Measurements from ENCODE around the gene MIB2.

Gene MIB2

DNA sequence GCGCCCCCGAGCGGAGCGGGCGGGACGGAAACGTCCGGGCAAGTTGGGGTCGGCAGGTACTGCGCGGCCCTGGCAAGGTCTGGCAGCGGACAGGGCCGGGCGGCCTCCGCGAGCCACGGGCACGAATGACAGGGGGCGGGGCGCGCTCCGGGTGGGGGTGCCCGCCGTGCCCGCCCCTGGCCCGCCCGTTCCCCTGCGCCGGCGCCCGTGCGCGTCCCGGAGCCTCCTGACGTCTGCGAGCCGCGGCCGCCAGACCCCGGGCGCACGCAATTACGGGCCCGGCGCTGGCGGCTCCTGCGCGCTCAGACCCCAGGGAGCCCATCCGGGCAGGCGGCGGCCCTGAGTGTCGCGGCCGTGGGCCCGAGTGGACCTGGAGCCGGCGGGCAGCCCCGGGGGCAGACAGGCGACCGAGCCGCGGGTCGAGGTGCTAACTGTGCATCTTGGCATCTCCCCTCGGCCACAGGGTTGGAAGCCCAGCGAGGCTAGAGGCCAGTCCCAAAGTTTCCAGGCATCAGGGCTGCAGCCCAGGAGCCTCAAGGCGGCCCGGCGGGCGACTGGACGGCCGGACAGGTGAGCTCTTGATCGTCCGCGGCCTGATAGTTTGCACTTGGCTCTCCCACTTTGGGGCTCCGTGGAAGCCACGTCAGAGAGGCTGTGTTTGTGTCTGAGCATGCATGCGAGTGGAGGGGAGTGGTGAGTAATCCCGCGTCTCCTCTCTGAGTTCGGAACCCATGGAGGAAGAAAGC, 918 bp downstream of the MIB2 start:
- peak; percentile 59 for DNase-seq

DNA sequence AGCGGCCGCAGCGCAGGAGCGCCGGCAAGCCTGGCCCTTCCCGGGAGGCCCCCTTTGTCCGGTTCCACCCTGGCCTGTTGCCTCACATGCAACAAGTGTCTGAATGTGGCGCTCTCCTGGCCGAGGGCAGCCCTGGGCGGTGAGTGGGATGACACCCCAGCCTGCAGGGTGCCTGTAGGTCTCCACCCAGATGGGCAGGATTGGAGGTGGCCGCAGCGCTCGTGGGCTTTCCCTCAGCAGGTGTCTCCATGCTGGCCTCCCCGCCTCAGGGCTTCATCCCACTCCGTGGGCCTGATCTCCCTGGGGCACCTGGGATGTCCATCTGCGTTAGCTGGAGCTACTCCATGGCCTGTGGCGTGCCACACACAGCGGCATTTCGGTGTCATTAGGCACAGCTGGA, 1.5 kb downstream of the MIB2 start:
- no peak for DNase-seq

DNA sequence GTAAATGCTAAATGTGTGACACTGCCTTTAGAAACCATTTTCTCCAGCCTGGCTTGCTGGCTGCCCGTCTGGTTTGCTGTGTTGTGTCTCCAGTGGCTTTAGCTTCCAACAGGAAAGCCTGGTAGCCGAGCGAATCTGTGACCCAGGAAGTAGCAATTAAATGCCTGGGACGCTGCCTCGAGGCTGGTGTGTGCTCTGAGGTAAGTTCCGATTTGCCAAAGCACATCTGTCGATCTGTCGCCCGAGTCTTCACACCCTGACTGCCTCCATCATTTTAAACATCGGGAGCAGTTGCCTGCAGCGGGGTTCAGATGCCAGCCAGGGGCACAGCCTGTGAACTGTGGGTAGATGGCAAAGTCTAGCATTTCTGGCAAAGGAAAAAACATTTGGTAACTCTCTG, 2.2 kb downstream of the MIB2 start:
- DNase-seq, result no peak

DNA sequence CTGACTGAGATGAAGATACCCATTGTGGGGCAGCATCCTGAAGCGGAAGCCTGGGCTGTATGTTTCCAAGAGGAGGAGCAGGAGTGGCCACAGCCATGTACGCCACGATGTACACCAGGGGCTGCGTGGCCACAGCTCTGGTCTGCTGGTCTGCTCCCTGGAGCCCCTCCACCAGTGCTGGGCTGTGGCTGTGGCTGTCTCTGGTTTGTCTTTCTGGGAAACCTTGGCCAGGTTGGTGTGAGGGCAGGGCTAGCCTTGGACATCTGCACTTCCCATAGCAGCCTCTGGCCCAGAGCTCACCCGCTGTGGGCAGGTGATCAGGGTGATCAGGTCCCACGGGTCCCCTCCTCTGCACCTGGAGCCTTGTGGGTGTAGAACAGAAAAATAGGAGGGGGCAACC, 2.6 kb downstream of the MIB2 start:
- no peak for DNase-seq

DNA sequence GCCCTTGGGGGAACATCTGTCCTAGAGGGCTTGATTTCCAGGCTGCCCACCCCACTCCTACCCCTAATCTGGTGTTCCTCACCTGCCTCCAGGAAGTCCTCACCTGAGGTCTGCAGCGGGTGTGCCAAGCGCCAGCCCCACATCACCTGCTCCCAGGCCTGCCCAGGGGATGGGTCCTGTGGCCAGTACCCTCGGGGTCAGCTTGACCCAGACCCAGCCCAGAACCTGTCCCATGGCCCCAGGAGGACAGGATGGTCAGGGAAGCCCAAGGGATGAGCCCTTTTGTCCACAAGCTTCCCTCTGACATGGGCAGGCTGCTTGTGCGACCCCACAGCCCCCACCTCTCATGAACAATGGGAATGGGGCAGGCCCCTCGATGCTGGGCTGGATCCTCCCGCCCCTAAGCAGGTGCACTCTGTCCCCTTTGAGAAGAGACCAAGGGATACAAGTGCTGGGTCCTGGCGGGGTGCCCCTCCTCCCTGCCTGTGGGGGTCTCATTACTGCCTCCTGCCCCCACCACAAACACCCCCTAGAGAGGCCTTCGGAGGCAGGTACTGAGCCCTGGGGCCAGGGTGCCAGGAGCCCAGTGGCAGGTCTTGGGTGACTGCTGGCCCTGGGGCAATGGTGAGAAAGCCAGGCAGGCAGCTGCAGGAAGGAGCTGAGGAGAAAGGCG, 3.2 kb downstream of the MIB2 start:
- DNase-seq, result no peak

DNA sequence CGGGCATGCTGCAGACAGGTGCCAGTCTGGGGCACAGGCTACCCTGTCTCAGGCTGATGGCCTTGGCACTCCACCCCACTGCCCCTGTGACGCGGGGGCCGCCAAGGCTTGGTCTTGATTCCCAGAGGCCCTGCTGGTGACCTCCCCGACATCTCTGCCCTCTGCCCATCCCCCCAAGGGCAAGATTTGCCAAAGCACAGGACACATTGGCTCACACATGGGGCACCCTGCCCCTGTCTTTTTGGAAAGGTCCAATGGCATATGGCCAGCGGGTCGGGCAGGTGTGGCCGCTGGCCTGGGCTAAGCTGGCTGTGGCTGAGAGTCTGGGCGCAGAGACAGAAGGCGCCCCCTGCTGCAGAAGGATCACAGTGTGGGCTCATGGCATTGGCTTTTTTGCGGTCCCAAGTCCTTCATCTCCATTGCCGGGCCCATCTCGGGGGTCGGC, 4.6 kb downstream of the MIB2 start:
- DNase-seq, result peak; percentile 60

DNA sequence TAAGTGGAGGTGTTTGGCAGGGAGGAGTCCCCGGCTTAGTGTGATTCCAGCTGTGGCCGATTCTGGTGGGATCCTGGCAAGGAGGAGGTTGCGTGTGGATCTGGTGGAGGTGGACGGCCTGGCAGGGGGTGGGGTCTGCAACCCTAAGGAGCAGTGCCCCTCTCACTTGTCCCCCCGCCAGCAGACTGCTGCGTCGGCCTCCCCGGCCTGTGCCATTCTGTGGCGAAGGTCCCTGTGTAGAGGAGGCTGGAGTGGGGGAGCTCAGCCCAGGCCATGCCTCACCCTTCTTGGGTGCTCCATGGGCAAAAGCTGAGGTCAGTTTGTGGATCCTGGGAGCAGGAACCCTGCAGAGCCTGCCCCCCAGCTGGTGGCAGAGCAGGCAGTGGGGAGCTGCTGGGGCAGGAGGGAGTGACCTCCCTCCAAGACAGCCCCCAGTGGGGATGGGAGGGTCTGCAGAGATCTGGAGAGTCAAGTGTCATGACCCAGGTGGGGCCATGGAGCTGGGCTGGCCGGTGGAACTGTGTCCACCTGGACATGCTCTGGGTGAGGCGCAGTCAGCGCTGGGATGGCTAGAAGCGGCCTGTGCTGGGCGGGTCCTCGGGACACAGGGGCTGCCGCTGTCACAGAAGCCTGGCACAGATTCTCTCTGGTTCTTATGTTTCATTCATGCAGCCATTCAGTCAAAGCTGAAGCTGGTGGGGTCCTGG, 5.3 kb downstream of the MIB2 start:
- DNase-seq, result no peak

DNA sequence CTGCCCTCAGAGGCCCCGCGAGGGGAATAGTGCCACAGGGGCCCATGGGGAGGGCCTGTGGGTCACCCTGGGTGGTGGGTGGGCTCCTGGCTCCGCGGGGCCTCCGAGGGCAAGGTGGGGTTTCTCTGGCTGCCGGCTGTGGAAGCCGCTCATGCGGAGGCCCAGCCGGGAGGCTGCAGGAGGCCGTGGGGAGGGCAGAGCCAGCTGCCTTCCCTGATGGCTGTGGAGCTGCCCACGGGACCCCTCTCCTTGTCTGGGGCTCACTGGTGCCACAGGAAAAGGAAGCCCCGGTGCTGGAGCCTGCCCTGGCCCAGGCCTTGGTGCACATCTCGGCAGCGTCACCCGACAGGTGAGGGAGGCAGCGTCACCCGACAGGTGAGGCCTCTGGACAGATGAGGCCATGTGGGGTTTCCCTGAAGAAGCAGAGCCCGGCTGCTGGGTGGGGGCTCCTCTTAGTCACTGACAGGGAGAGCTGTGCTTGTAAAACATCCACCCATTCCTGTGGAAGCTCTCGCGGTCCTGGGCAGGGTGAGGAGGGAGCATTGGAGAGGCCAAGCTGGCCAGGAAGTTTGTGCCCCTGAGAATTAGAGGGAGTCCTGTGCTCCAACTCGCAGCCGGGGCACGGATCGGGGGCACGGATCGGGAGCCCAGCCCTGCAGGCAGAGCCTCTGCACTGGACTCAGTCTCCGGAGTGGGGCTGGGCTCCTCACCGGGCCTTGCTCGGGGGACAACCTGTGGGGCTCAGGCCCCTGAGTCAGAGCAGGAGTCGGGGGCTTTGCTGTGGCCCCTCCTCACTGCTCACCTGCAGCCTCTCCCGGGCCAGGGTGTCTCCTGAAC, 6.1 kb downstream of the MIB2 start:
- no peak for DNase-seq

DNA sequence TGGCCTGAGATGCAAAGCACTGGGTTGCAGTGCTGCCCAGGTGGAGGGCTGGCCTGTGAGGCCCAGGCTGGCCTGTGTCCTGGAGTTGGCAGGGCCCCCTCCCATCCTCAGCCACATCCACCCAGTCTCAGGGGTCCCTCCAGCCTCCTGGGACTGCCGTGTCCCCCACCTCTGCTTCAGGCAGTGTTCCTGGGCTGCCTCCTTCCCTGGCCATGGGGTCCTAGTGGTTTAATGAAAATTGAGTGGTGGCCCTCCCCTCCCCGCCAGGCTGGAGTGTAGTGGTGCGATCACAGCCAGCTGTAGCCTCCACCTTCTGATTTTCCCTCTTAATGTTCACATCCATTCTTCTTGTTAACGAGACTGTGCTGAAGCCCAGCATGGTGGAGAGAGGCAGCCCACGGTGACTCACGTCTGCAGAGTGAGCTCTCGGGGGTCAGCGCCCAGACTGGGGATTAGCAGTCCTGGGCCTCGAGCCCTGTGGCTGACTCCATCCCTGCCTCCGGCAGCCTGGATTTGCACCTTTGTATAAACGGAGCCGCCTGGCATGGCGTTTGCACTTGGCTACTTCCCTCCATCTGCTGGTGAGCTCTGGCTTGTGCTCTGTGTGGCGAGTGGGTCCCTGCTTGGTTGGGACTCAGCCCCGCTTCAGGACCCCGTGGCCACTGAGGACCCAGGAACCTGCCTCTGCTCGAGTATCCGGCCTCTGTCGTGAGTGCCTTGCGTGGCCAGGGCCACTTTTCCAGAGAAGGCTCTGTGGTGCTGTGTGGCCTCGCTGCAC, 6.9 kb downstream of the MIB2 start:
- no peak for DNase-seq

DNA sequence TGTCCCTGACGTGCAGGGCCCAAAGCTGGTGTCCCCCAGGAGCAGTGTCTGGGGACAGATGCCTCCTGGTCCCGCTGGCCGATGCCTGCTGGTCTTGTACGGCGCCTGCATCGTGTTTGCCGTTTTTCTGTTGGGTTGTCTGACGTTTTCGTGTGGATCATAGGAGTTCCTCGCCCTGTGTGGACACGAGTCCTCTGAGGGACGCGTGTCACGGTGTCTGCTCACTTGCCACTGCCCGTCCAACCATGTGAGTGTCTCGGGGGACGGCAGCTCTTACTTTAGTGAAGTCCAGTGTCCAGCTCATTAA, 7.4 kb downstream of the MIB2 start:
- no peak for DNase-seq

DNA sequence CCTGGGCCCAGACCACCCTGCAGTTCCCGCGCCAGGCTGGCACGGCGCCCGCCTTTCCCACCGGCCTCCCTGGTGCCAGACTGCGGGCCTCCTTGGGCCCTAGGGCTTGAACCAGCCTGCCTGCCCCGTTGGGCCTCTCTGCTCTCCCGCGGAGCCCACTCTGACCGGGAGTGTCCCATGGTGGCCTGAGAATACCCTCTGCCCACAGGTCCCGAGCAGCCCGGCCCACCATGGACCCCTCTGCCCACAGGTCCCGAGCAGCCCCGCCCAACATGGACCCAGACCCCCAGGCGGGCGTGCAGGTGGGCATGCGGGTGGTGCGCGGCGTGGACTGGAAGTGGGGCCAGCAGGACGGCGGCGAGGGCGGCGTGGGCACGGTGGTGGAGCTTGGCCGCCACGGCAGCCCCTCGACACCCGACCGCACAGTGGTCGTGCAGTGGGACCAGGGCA, 7.9 kb downstream of the MIB2 start:
- no peak for DNase-seq

DNA sequence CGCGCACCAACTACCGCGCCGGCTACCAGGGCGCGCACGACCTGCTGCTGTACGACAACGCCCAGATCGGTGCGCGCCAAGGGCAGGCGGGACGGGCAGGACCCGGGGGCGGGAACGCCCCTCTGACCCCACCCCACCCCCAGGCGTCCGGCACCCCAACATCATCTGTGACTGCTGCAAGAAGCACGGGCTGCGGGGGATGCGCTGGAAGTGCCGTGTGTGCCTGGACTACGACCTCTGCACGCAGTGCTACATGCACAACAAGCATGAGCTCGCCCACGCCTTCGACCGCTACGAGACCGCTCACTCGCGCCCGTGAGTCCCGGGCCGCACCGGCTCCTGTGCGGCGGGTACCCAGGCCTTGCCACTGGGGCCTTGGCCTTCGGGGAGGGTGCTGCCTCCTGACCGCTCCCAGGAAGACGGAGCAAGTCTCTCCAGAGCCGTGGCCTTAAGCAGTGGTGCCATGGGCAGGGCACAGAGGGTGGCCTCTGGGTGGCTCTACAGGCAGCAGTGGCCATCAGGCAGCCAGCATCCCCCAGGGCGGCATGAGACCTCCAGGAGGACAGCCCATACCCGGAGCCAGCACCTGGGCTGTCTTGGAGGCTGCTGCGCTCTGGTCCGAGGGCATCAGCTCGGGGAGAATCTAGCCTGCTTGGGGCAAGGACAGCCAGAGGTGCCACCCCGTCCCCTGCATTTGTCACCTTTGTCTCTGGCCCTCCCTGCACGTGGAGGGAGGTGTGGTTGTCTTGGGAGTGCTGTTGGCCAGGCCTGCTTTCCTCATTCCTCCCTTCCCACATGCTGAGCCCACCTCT, 8.5 kb downstream of the MIB2 start:
- DNase-seq, result no peak

DNA sequence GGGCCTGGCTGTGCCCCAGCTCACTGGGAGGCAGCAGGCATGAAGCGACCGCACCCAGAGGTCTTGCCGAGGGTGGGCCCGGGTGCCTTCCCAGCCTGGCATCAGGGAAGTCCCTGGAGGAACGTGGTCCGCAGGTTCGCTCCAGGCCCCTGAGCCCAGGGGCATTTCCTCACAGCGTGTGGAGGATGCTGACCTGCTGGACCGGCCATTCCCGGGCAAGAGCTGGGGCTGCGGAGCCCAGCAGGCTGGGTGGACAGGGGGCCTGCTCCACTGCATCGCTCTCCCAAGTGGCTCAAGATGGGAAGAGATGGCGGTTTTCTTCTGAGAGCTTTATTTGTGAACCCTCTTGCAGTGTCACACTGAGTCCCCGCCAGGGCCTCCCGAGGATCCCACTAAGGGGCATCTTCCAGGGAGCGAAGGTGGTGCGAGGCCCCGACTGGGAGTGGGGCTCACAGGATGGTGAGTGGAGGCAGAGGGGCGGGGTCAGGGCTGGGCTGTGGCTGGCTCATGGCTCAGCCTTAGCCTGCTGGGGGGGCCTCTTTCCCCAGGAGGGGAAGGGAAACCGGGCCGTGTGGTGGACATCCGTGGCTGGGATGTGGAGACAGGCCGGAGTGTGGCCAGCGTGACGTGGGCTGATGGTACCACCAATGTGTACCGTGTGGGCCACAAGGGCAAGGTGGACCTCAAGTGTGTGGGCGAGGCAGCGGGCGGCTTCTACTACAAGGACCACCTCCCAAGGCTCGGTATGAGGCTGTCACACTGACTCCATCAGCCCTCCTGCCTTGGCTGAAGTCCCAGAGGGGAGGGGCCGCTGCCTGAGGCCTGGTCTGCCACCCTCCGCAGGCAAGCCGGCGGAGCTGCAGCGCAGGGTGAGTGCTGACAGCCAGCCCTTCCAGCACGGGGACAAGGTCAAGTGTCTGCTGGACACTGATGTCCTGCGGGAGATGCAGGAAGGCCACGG, 9.4 kb downstream of the MIB2 start:
- DNase-seq, result peak; percentile 51

DNA sequence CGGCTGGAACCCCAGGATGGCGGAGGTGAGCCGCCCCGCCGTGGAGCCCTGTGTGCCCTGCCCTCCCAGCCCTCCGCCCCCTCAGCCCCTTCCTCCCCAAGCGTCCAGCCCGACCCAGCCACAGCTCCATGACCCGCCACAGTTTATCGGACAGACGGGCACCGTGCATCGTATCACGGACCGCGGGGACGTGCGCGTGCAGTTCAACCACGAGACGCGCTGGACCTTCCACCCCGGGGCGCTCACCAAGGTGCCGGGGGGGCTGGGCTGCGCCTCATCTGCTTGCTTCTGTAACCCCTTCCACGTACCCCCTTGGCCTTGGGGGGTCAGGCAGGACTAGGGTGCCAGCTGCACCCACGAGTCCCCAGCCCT, 10.1 kb downstream of the MIB2 start:
- DNase-seq, result no peak

DNA sequence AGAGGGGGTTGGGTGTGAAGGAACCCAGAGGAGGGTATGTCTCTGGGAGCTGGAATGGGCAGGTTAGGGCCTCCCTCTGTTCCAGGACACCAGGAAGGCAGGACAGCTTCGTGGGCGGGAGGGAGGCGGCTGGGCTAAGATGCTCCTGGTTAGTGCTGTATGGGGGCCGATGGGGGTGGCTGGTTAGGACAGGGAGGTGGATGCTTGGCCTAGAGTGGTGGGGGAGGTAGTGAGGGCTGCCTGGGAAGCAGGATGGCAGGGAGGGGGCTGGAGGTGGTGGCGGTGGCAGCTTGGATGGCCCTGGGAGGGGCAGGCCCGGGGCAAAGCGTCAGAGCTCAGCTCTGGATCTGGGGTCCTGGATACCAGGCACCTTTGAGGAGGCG, 10.5 kb downstream of the MIB2 start:
- DNase-seq, result no peak

DNA sequence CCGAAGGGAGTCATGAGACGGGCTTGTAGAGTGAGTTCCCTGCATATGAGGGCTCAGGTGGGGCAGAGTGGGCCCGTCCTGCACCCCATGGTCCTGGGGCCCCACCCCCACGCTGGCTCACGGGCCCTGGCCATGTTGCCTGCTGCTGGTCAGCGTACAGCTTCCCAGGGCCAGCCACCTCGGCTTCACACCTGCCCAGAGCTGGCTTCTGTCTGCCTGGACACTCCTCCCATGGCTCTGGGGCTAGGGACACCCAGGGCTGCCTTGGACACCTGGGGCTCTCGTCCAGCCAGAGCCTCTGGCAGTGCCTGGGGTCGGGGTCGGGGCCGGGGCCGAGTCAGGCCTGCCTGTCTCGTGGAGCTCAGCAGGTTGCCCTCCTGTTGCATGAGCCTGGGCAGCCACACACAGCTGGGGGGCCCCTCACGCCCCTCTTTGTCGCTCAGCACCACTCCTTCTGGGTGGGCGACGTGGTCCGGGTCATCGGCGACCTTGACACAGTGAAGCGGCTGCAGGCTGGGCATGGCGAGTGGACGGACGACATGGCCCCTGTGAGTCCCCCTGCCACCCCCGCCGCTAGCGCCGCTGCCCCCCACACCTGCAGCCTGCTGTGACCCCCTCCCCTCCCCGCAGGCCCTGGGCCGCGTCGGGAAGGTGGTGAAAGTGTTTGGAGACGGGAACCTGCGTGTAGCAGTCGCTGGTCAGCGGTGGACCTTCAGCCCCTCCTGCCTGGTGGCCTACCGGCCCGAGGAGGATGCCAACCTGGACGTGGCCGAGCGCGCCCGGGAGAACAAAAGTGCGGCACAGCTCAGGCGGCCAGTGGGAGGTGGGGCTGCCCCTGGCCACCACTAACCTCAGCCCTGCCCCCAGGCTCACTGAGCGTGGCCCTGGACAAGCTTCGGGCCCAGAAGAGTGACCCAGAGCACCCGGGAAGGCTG, 11.2 kb downstream of the MIB2 start:
- DNase-seq, result no peak

DNA sequence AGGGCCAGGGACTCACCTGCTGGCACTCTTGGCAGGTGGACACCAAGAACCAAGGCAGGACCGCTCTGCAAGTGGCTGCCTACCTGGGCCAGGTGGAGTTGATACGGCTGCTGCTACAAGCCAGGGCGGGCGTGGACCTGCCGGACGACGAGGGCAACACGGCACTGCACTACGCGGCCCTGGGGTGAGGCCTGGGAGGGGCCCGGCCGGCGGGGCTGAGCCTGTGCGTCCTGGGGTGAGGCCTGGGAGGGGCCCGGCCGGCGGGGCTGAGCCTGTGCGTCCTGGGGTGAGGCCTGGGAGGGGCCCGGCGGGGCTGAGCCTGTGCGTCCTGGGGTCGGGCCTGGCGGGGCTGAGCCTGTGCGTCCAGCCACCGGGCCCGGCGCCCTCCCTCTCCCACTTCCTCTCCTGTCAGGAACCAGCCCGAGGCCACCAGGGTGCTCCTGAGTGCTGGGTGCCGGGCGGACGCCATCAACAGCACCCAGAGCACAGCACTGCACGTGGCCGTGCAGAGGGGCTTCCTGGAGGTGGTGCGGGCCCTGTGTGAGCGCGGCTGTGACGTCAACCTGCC, 12.0 kb downstream of the MIB2 start:
- no peak for DNase-seq

DNA sequence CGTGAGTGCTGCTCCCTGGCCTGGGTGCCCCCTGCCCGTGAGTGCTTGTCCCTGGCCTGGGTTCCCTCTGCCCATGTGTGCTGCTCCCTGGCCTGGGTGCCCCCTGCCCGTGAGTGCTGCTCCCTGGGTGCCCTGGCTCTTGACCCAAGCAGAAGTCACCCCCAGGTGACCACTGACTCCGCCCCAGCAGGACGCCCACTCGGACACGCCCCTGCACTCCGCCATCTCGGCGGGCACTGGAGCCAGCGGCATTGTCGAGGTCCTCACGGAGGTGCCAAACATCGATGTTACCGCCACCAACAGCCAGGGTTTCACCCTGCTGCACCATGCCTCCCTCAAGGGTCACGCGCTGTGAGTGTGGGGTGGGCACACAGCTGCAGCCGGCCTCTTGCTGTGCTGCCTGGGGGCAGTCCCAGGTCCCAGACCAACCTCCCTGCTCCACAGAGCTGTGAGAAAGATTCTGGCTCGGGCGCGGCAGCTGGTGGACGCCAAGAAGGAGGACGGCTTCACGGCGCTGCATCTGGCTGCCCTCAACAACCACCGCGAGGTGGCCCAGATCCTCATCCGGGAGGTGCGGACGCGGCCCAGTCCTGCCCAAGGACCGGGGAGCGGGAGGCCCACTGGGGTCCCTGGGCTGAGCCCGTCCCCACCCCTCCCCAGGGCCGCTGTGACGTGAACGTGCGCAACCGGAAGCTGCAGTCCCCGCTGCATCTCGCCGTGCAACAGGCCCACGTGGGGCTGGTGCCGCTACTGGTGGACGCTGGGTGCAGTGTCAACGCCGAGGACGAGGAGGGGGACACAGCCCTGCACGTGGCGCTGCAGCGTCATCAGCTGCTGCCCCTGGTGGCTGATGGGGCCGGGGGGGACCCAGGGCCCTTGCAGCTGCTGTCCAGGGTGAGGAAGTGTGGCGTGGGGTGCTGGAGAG, 12.8 kb downstream of the MIB2 start:
- DNase-seq, result no peak

All from hematopoietic multipotent progenitor cell treated with erythropoietin and hydrocortisone succinate and interleukin-3 and kit ligand, for 6 days (in vitro differentiated cells).